PFSK-1 (cell line): ENCODE measurements around the gene DPP6.

Experiments
- FOXP2 ChIP-seq: optimal IDR thresholded peaks from 2 replicates; pipeline ENCODE3; 2011; ENCODE audit warnings: borderline replicate concordance, control low read depth, inconsistent platforms; ENCODE audit not compliant: insufficient read depth; ENCODE audit errors: extremely low read length, extremely low read depth
- POLR2AphosphoS5 ChIP-seq: IDR thresholded peaks from 2 replicates; pipeline ENCODE4 v1.6.1; 2012; ENCODE audit warnings: low read depth, mild to moderate bottlenecking, control low read depth, low read length, moderate library complexity
- SIN3A ChIP-seq: IDR thresholded peaks from 2 replicates; pipeline ENCODE4 v1.6.1; 2012; ENCODE audit warnings: mild to moderate bottlenecking, low read length, moderate library complexity, borderline replicate concordance; ENCODE audit not compliant: insufficient read depth
- TAF1 ChIP-seq: IDR thresholded peaks from 2 replicates; pipeline ENCODE4 v1.6.1; 2012; ENCODE audit warnings: low read length, control low read depth, borderline replicate concordance; ENCODE audit not compliant: insufficient read depth
- TF ChIP-seq, protein P1 (sequence below), 2 experiments: IDR thresholded peaks; 2 replicates each; pipeline versions ENCODE4 v1.6.1 to v1.8.0; 2011 to 2012; ENCODE audit warnings: low read depth in 2 of 2, low read length in 2 of 2, control low read depth in 1 of 2, inconsistent platforms in 1 of 2, mild to moderate bottlenecking in 1 of 2, moderate library complexity in 1 of 2; ENCODE audit not compliant: insufficient read depth in 1 of 2

Gene DPP6

DNA sequence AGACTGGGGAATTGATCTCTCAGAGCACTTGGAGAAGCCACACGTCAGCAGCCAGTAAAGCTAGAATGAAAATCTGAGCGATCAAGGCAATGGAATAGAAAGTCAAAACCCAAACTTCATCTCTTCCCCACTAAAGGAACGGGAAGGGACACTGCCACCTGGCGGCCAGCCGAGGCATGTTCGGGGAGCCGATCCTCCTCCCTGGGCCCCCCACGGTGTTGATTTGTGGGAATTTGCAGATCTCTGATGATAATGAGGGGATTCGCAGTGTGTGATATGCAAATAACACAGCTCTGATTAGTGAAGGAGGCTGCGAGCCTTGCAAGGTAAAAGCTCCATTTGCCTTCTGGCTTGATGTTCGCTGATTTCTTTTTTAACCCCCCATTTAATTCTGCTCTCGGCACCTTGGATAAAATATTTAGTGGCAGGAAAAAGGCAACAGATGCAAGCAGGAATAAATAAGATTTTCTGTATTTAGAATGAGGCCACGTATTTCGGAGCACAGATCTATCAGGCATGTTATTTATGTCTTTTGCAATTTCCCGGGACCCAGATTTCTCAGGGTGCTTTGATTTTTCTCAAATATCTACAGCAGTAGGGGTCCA is 692.2 kb downstream of the DPP6 start:
- TF ChIP-seq FOXP2 (no peak), SIN3A (no peak), TAF1 (no peak), POLR2AphosphoS5 (no peak)
- TF ChIP-seq, protein P1, sequence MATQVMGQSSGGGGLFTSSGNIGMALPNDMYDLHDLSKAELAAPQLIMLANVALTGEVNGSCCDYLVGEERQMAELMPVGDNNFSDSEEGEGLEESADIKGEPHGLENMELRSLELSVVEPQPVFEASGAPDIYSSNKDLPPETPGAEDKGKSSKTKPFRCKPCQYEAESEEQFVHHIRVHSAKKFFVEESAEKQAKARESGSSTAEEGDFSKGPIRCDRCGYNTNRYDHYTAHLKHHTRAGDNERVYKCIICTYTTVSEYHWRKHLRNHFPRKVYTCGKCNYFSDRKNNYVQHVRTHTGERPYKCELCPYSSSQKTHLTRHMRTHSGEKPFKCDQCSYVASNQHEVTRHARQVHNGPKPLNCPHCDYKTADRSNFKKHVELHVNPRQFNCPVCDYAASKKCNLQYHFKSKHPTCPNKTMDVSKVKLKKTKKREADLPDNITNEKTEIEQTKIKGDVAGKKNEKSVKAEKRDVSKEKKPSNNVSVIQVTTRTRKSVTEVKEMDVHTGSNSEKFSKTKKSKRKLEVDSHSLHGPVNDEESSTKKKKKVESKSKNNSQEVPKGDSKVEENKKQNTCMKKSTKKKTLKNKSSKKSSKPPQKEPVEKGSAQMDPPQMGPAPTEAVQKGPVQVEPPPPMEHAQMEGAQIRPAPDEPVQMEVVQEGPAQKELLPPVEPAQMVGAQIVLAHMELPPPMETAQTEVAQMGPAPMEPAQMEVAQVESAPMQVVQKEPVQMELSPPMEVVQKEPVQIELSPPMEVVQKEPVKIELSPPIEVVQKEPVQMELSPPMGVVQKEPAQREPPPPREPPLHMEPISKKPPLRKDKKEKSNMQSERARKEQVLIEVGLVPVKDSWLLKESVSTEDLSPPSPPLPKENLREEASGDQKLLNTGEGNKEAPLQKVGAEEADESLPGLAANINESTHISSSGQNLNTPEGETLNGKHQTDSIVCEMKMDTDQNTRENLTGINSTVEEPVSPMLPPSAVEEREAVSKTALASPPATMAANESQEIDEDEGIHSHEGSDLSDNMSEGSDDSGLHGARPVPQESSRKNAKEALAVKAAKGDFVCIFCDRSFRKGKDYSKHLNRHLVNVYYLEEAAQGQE (IDR thresholded peaks at IDR 0.05; ENCODE audit: insufficient read depth in 1 of 2, low read depth in 2 of 2, low read length in 2 of 2) = no peak

DNA sequence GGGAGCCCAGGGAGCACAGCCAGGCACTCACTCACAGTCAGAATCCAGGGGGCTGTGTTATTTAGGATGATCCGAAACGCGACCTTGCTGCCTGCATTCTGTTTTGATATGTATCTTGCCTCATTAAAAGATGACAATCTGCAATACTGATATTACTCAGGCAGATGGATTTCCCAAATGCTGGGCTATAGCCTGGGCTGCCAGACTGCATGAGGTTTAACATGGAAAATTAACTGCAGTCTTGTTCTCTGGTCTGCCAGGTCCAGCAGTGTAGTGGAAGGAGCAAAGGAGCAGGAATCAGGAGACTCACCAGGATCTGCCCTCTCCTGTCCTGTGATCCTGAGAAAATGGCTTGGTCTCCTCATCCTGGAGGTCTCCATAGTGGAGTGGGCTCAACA is 692.7 kb downstream of the DPP6 start:
- no peak for TF ChIP-seq SIN3A
- TF ChIP-seq, protein P1 (IDR thresholded peaks at IDR 0.05; ENCODE audit: insufficient read depth in 1 of 2, low read depth in 2 of 2, low read length in 2 of 2) = no peak
- TF ChIP-seq POLR2AphosphoS5 = no peak
- TF ChIP-seq FOXP2 = no peak

DNA sequence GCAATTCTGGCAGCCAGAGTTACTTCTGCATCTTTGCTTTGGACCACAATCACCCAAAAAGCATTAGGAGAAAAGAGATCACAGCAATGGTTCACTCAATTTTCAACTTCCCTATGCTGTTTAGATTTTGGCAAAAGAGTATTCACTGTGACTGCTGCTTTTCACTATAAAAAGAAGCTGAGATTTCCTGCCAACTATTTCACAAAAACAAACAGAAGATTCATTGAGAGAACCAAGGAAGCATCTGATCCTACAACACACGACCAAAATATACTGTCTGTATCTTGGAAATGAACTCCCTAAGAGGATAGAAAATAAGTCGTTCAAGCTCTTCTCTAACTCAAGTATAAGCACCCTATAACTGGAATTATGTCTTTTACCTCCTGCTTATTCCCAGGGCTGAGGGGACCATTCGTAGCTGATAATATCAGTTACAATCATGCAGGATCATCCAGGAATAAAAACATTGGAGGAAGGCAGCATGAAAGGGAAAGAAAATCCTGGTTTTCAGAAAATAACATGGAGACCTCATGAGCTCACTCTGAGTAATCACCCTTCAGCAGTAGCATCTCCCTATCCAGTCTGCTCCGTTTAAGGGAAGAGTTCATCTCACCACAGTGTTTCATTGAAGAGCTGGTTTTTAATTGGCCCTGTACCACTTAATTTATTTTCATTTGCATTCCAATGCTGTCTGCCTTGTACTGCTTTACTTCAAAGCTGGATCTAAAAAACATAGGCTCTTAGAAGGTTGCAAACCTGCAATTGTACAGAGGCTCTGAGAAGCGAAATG is 694.6 kb downstream of the DPP6 start:
- TF ChIP-seq, protein P1 (IDR thresholded peaks at IDR 0.05; ENCODE audit: insufficient read depth in 1 of 2, low read depth in 2 of 2, low read length in 2 of 2) = no peak
- no peak for TF ChIP-seq POLR2AphosphoS5

DNA sequence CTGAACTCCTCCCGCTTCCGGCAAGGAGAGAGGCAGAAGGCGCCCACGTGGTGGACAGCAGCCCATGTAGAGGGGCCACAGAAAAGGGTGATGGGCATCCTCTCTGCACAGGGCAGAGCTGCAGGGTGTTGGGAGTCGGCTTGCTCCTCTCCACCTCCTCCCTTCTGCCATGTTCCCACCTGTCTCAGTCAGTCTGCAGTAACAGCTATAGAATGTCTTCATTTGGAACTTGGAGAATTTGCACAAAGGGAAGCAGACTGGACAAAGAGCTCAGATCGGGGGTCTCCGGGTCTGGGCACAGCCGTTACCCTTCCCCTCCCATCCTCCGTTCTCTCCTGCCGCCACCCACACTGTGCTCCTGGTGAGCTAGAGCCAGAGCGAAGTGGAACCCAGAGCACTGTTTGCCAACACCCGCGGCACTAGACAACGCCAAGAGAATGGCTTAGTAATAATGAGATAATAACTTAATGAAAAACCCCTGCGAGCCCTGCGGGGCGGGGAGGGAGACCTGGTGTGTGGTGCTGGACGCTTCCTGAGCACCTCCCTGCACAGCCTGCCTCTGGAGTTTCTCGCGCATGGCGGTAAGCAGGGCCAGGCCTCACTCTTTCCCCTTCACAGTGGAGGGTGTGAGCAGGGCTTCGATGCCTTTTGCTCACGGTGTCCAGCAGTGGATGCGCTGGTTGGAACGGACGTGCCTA is 696.0 kb downstream of the DPP6 start:
- TF ChIP-seq SIN3A (no peak), TAF1 (no peak), POLR2AphosphoS5 (no peak), FOXP2 (no peak)
- TF ChIP-seq, protein P1 (IDR thresholded peaks at IDR 0.05; ENCODE audit: insufficient read depth in 1 of 2, low read depth in 2 of 2, low read length in 2 of 2) = no peak
